ENCODE measurements around the gene CD6.

- TF ChIP-seq ZNF133 (tag by site-specific recombination; IDR thresholded peaks at IDR 0.05) (no peak), ZNF394 (tag by site-specific recombination; IDR thresholded peaks at IDR 0.05; ENCODE audit: borderline replicate concordance) (no peak), ZNF391 (tag by site-specific recombination; IDR thresholded peaks at IDR 0.05; ENCODE audit: borderline replicate concordance, low read depth) (no peak), CTCF (tag by site-specific recombination; IDR thresholded peaks at IDR 0.05) (no peak), ZNF704 (tag by site-specific recombination; IDR thresholded peaks at IDR 0.05) (no peak)
These were observed 70.5 kb downstream of the CD6 start for GRCh38 chr11:61041755-61042518.

All from HEK293 (cell line).